Effector memory CD8-positive, alpha-beta T cell (primary cell): ENCODE measurements around the gene CDC42SE2.
"Not testable (repeated sequence)": the region's sequence is repeated elsewhere in the genome, so short reads cannot be mapped to it uniquely, and the experiment has no call there.

Experiments
- ATAC-seq: fragments of 150-1000 bp; cut with Tn5 transposase; replicated peaks from 2 replicates; pipeline ENCODE4 v1.10.0; 2021; ENCODE audit warnings: mild to moderate bottlenecking, moderate library complexity
- DNase-seq, 3 experiments: peaks; one replicate each; pipeline ENCODE4 v3.0.0; 2021
- H3K27ac Mint-ChIP-seq, 2 donors: one replicate each; pipeline ENCODE4 v1.8.0; 2022; ENCODE audit warnings: mild to moderate bottlenecking in 2 of 2, mixed read lengths in 2 of 2, moderate library complexity in 2 of 2
- H3K27me3 Mint-ChIP-seq, 2 donors: one replicate each; pipeline ENCODE4 v1.8.0; 2022; ENCODE audit warnings: mixed read lengths in 2 of 2
- H3K36me3 Mint-ChIP-seq: one replicate; pipeline ENCODE4 v1.8.0; 2022; ENCODE audit warnings: mild to moderate bottlenecking, moderate library complexity, mixed read lengths; ENCODE audit not compliant: insufficient read depth
- H3K4me1 Mint-ChIP-seq, 2 donors: one replicate each; pipeline ENCODE4 v1.8.0; 2022; ENCODE audit warnings: low read depth in 2 of 2, mixed read lengths in 2 of 2
- H3K4me3 Mint-ChIP-seq, 2 donors: one replicate each; pipeline ENCODE4 v1.8.0; 2022; ENCODE audit warnings: mild to moderate bottlenecking in 2 of 2, mixed read lengths in 2 of 2, moderate library complexity in 2 of 2
- H3K9me3 Mint-ChIP-seq, 2 donors: one replicate each; pipeline ENCODE4 v1.8.0; 2022; ENCODE audit warnings: mixed read lengths in 2 of 2

Gene CDC42SE2

DNA sequence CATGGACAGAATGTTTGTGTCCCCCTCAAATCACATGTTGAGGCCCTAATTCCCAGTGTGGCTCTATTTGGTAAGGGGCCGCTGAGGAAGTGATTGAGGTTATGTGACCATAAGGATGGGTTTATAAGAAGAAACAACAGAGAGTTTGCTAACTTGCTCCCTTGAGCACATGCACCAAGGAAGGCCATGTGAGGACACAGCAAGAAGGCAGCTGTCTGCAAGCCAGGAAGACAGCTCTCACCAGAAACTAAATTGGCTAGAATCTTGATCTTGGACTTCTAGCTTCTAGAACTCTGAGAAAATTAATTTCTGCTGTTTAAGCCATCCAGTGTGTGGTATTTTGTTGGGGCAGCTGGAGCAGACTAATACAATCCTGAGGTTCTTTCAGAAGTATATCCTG is 35.2 kb upstream of the CDC42SE2 start:
- Mint-ChIP-seq H3K4me3 (no peak overlapping the region), H3K27ac (no peak overlapping the region), H3K4me1 (no peaks in the 10 kb centered on the region), H3K36me3 (no peaks in the 10 kb centered on the region), H3K9me3 (no peaks in the 10 kb centered on the region), H3K27me3 (no peaks in the 10 kb centered on the region)
- ATAC-seq (no peak), DNase-seq (no peak)

- ATAC-seq (no peak), DNase-seq (no peak)
- Mint-ChIP-seq H3K27ac (no peak overlapping the region), H3K36me3 (no peaks in the 10 kb centered on the region), H3K4me3 (no peak overlapping the region), H3K9me3 (no peaks in the 10 kb centered on the region), H3K4me1 (no peaks in the 10 kb centered on the region), H3K27me3 (no peaks in the 10 kb centered on the region)
Measured at GRCh38 chr5:131229623-131230022, 34.2 kb upstream of the CDC42SE2 start.

GRCh38 chr5:131230406-131230805 is 33.4 kb upstream of the CDC42SE2 start:
- ATAC-seq (no peak), DNase-seq (no peak)
- Mint-ChIP-seq H3K36me3 (no peaks in the 10 kb centered on the region), H3K27ac (no peak overlapping the region), H3K4me3 (no peak overlapping the region), H3K9me3 (no peaks in the 10 kb centered on the region), H3K27me3 (no peaks in the 10 kb centered on the region), H3K4me1 (no peaks in the 10 kb centered on the region)

DNA sequence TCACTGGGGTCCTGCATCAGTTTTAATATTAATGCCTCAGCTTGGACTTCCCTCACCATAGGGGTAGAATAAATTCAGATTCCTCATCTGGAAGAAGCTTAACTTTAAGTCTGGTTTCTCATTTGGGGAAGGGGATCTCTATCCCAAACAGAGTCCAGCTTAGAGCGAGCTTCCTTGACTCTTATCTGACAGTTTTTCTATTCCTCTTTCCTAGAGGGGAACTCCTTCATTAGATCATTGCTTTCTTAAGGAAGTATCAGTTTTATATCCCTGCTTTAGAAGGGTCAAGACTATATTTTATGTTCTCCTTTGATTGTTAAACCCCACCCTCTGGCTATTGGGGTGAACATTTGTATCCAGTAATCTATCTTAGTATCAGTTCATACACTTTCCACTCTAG is 24.2 kb upstream of the CDC42SE2 start:
- H3K9me3 Mint-ChIP-seq = no peaks in the 10 kb centered on the region
- H3K36me3 Mint-ChIP-seq = no peaks in the 10 kb centered on the region
- ATAC-seq (no peak), DNase-seq (no peak)
- no peak overlapping the region for H3K4me3 Mint-ChIP-seq
- H3K4me1 Mint-ChIP-seq = no peaks in the 10 kb centered on the region
- no peaks in the 10 kb centered on the region for H3K27me3 Mint-ChIP-seq
- no peak overlapping the region for H3K27ac Mint-ChIP-seq

DNA sequence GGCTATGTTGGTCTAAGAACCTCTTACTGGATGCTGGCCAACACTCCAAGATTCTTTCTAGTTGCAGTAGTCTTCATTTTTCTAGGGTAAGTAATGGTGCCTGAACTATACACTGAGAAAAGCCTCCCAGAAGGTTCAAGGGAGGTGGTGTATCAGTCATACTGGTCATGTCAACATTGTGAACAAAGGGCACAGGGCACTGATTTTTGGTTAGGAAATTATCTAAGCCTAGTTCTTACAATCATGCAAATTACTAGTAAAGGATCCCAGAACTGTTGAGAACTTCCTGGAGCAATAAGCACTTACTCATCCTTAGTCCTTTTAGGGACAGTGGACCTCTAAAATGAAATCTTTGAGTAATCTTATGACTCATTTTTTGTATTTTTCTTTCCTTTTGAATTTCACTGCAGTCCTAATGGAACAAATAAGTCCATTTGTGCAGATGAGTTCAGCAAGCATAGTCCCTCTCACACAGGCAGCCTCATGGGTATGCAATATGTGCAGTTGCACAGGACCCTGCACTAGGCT is 21.1 kb upstream of the CDC42SE2 start:
- no peak overlapping the region for H3K27ac Mint-ChIP-seq
- H3K9me3 Mint-ChIP-seq = no peaks in the 10 kb centered on the region
- ATAC-seq = no peak
- no peaks in the 10 kb centered on the region for H3K27me3 Mint-ChIP-seq
- DNase-seq = no peak
- no peaks in the 10 kb centered on the region for H3K36me3 Mint-ChIP-seq
- H3K4me1 Mint-ChIP-seq = no peaks in the 10 kb centered on the region
- no peak overlapping the region for H3K4me3 Mint-ChIP-seq

DNA sequence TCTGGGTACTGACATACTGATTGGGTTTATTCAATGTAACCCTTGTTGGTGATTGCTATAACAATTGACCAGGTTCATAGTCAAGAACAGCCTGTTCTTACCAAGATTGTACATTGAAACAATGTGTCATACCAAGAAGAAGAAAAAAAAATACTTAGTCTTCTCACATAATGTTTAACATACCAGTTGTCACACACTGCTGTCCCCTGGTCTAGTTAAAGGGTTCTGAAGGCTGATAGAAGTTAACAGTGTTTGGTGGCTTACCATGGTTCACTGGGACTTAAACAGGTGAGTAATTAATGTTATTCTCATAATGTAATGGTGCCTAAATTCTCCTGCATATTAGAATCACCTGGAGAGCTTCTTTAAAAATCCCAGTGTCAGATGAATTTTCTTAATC is 18.5 kb upstream of the CDC42SE2 start:
- no peaks in the 10 kb centered on the region for H3K27me3 Mint-ChIP-seq
- DNase-seq (no peak), ATAC-seq (no peak)
- H3K4me3 Mint-ChIP-seq = no peak overlapping the region
- no peaks in the 10 kb centered on the region for H3K9me3 Mint-ChIP-seq
- no peak overlapping the region for H3K27ac Mint-ChIP-seq
- no peaks in the 10 kb centered on the region for H3K36me3 Mint-ChIP-seq
- H3K4me1 Mint-ChIP-seq = peaks cover 8 to 10% of the 10 kb centered on the region in 2 donors

- DNase-seq (no peak), ATAC-seq (no peak)
- Mint-ChIP-seq H3K4me1 (peaks cover 12 to 15% of the 10 kb centered on the region in 2 donors), H3K9me3 (no peaks in the 10 kb centered on the region), H3K27me3 (no peaks in the 10 kb centered on the region), H3K27ac (no peak overlapping the region), H3K36me3 (no peaks in the 10 kb centered on the region), H3K4me3 (no peak overlapping the region)
Measured at GRCh38 chr5:131245948-131246347, 17.9 kb upstream of the CDC42SE2 start.

GRCh38 chr5:131246504-131246903 is 17.3 kb upstream of the CDC42SE2 start:
- Mint-ChIP-seq H3K4me3 (no peak overlapping the region), H3K27me3 (no peaks in the 10 kb centered on the region), H3K36me3 (peaks cover 2% of the 10 kb centered on the region), H3K9me3 (no peaks in the 10 kb centered on the region), H3K4me1 (peaks cover 14 to 20% of the 10 kb centered on the region in 2 donors), H3K27ac (no peak overlapping the region)
- no peak for DNase-seq
- ATAC-seq = no peak

GRCh38 chr5:131250751-131251475 is 12.9 kb upstream of the CDC42SE2 start:
- H3K27me3 Mint-ChIP-seq = no peaks in the 10 kb centered on the region
- peak overlapping the region; percentile 91 to 96 for H3K27ac Mint-ChIP-seq
- ATAC-seq (no peak), DNase-seq (no peak)
- H3K36me3 Mint-ChIP-seq = peaks cover 24% of the 10 kb centered on the region
- peaks cover 31 to 50% of the 10 kb centered on the region in 2 donors for H3K4me1 Mint-ChIP-seq
- H3K4me3 Mint-ChIP-seq = peak overlapping the region; percentile 63 to 93
- H3K9me3 Mint-ChIP-seq = no peaks in the 10 kb centered on the region

DNA sequence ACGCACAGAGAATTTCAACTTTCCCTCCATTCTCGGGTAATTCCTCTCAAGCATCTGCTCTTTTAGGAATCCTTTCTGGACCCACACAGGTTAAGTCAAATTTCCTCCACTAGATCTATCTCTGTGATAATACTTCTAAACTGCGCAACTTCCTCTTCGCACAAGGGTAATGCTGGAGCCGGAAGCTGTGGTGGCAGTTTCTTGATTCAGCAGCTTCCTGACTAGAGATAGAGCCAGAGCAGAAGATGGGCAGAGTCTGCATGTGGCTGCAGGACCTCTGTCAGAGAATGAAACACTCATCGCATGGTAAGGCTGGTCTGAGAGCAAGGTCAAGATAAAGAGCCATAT is 11.1 kb upstream of the CDC42SE2 start:
- ATAC-seq (peak; percentile 79), DNase-seq (peak; percentile 73 to 76 (median 75))
- peak overlapping the region; percentile 91 to 96 for H3K27ac Mint-ChIP-seq
- H3K36me3 Mint-ChIP-seq = peaks cover 37% of the 10 kb centered on the region
- peaks cover 46 to 67% of the 10 kb centered on the region in 2 donors for H3K4me1 Mint-ChIP-seq
- H3K27me3 Mint-ChIP-seq = no peaks in the 10 kb centered on the region
- peak overlapping the region; percentile 84 to 93 for H3K4me3 Mint-ChIP-seq
- no peaks in the 10 kb centered on the region for H3K9me3 Mint-ChIP-seq

DNA sequence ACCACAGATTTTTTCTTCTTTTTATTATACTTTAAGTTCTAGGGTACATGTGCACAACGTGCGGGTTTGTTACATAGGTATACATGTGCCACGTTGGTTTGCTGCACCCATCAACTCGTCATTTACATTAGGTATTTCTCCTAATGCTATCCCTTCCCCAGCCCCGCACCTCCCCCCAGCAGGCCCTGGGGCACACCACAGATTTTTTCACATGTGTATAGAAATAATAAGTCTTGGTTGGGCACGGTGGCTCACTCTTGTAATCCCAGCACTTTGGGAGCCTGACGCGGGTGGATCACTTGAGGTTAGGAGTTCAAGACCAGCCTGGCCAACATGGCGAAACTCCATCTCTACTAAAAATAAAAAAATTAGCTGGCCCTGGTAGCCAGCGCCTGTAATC is 9.8 kb upstream of the CDC42SE2 start:
- peak overlapping the region; percentile 91 to 96 for H3K27ac Mint-ChIP-seq
- H3K4me1 Mint-ChIP-seq = peaks cover 56 to 79% of the 10 kb centered on the region in 2 donors
- not testable (repeated sequence) for DNase-seq, H3K27me3 Mint-ChIP-seq, H3K9me3 Mint-ChIP-seq, ATAC-seq
- H3K4me3 Mint-ChIP-seq = peak overlapping the region; percentile 84 to 93
- peaks cover 44% of the 10 kb centered on the region for H3K36me3 Mint-ChIP-seq

GRCh38 chr5:131254741-131255140 is 9.1 kb upstream of the CDC42SE2 start:
- H3K9me3 Mint-ChIP-seq = no peaks in the 10 kb centered on the region
- peak overlapping the region; percentile 84 to 93 for H3K4me3 Mint-ChIP-seq
- H3K27ac Mint-ChIP-seq = peak overlapping the region; percentile 91 to 96
- ATAC-seq (no peak), DNase-seq (no peak)
- peaks cover 57 to 81% of the 10 kb centered on the region in 2 donors for H3K4me1 Mint-ChIP-seq
- H3K27me3 Mint-ChIP-seq = no peaks in the 10 kb centered on the region
- peaks cover 49% of the 10 kb centered on the region for H3K36me3 Mint-ChIP-seq

GRCh38 chr5:131256507-131256823 is 7.4 kb upstream of the CDC42SE2 start:
- peak overlapping the region; percentile 81 to 92 for H3K27ac Mint-ChIP-seq
- H3K27me3 Mint-ChIP-seq = no peaks in the 10 kb centered on the region
- H3K9me3 Mint-ChIP-seq = no peaks in the 10 kb centered on the region
- peaks cover 53% of the 10 kb centered on the region for H3K36me3 Mint-ChIP-seq
- DNase-seq (no peak), ATAC-seq (no peak)
- H3K4me1 Mint-ChIP-seq = peaks cover 48 to 76% of the 10 kb centered on the region in 2 donors
- peak overlapping the region; percentile 72 to 93 for H3K4me3 Mint-ChIP-seq

- H3K36me3 Mint-ChIP-seq = peaks cover 56% of the 10 kb centered on the region
Measured at GRCh38 chr5:131258733-131259132, 5.1 kb upstream of the CDC42SE2 start.

More at GRCh38 chr5:131258733-131259132, 5.1 kb upstream of the CDC42SE2 start:
- DNase-seq (no peak), ATAC-seq (no peak)
- no peaks in the 10 kb centered on the region for H3K9me3 Mint-ChIP-seq
- peak overlapping the region; percentile 81 to 92 for H3K27ac Mint-ChIP-seq
- peaks cover 46 to 74% of the 10 kb centered on the region in 2 donors for H3K4me1 Mint-ChIP-seq
- H3K27me3 Mint-ChIP-seq = no peaks in the 10 kb centered on the region
- H3K4me3 Mint-ChIP-seq = peak overlapping the region; percentile 72 to 93
